HEK293T (cell line): ENCODE data around the gene RTKN.

Experiments
- ARNT ChIP-seq: fragments of 450-650 bp; IDR thresholded peaks from 2 replicates; pipeline ENCODE4 v1.6.1; 2017; ENCODE audit warnings: mild to moderate bottlenecking
- BHLHE40 ChIP-seq: fragments of 450-650 bp; IDR thresholded peaks from 2 replicates; pipeline ENCODE4 v1.6.1; 2016; ENCODE audit warnings: mild to moderate bottlenecking, moderate library complexity, borderline replicate concordance
- CTBP1 ChIP-seq: fragments of 450-650 bp; IDR thresholded peaks from 2 replicates; pipeline ENCODE4 v1.6.1; 2016; ENCODE audit warnings: borderline replicate concordance
- ELF4 ChIP-seq: fragments of 450-650 bp; IDR thresholded peaks from 2 replicates; pipeline ENCODE4 v1.6.1; 2017; ENCODE audit warnings: antibody characterized with exemption
- FOXA1 ChIP-seq: fragments of 450-650 bp; IDR thresholded peaks from 2 replicates; pipeline ENCODE4 v1.6.1; 2016; ENCODE audit warnings: mild to moderate bottlenecking
- FOXK2 ChIP-seq: fragments of 450-650 bp; IDR thresholded peaks from 2 replicates; pipeline ENCODE4 v1.6.1; 2016; ENCODE audit warnings: mild to moderate bottlenecking
- FOXM1 ChIP-seq: fragments of 450-650 bp; IDR thresholded peaks from 2 replicates; pipeline ENCODE4 v1.6.1; 2017; ENCODE audit warnings: mild to moderate bottlenecking, borderline replicate concordance
- HDGF ChIP-seq: fragments of 450-650 bp; IDR thresholded peaks from 2 replicates; pipeline ENCODE4 v1.6.1; 2017; ENCODE audit warnings: antibody characterized with exemption, borderline replicate concordance
- LEF1 ChIP-seq: fragments of 450-650 bp; IDR thresholded peaks from 2 replicates; pipeline ENCODE4 v1.6.1; 2017; ENCODE audit warnings: mild to moderate bottlenecking, borderline replicate concordance
- NFRKB ChIP-seq: fragments of 450-650 bp; IDR thresholded peaks from 2 replicates; pipeline ENCODE4 v1.6.1; 2016; ENCODE audit warnings: mild to moderate bottlenecking, moderate library complexity
- SP1 ChIP-seq: fragments of 450-650 bp; IDR thresholded peaks from 2 replicates; pipeline ENCODE4 v1.6.1; 2017
- SUZ12 ChIP-seq: fragments of 450-650 bp; IDR thresholded peaks from 2 replicates; pipeline ENCODE4 v1.6.1; 2016; ENCODE audit warnings: mild to moderate bottlenecking
- TARDBP ChIP-seq: fragments of 450-650 bp; IDR thresholded peaks from 2 replicates; pipeline ENCODE4 v1.6.1; 2016
- ZNF384 ChIP-seq: fragments of 450-650 bp; IDR thresholded peaks from 2 replicates; pipeline ENCODE4 v1.6.1; 2016

- TF ChIP-seq ELF4 (no peak), LEF1 (no peak), SP1 (no peak), BHLHE40 (no peak), ARNT (no peak), FOXM1 (no peak), TARDBP (no peak), HDGF (no peak), FOXA1 (no peak), ZNF384 (no peak), NFRKB (no peak), FOXK2 (no peak), CTBP1 (no peak), SUZ12 (no peak)
Observed at GRCh38 chr2:74474899-74475298, 33.2 kb upstream of the RTKN start.
